NCI-H1930 (cell line): ENCODE data around the gene ALPK3.
A peak's percentile ranks its signal among the peaks of the same experiment; 100 is the strongest.

ENCODE experiments used
- DNase-seq, 2 experiments: peaks; one replicate each; lab custom pipeline; 2025; lab: John Stamatoyannopoulos, UW

The ALPK3 gene

GRCh38 chr15:84816694-84817465, at the start of gene ALPK3:
ALPK3 (plus strand) TSS chr15:84817356; CDS start chr15:84817453, 97 bp downstream.
- DNase-seq: peak; percentile 30 to 41

- DNase-seq: no peak
Measured at GRCh38 chr15:84772031-84772430, 45.1 kb upstream of the ALPK3 start.

- no peak for DNase-seq
Measured at GRCh38 chr15:84772467-84772866, 44.7 kb upstream of the ALPK3 start.

GRCh38 chr15:84773716-84774115, 43.4 kb upstream of the ALPK3 start:
- DNase-seq: no peak

GRCh38 chr15:84775867-84776449, 41.2 kb upstream of the ALPK3 start:
- DNase-seq: no peak

GRCh38 chr15:84778194-84778593, 39.0 kb upstream of the ALPK3 start:
- DNase-seq: no peak

- DNase-seq: no peak
Measured at GRCh38 chr15:84780492-84780891, 36.7 kb upstream of the ALPK3 start.

- no peak for DNase-seq
Measured at GRCh38 chr15:84781495-84781894, 35.7 kb upstream of the ALPK3 start.

- DNase-seq: no peak
Measured at GRCh38 chr15:84782346-84782745, 34.8 kb upstream of the ALPK3 start.

- no peak for DNase-seq
Measured at GRCh38 chr15:84783493-84784251, 33.5 kb upstream of the ALPK3 start.

- DNase-seq: no peak
Measured at GRCh38 chr15:84784262-84784661, 32.9 kb upstream of the ALPK3 start.

GRCh38 chr15:84785053-84785452, 32.1 kb upstream of the ALPK3 start:
- DNase-seq: no peak

GRCh38 chr15:84788500-84788899, 28.7 kb upstream of the ALPK3 start:
- no peak for DNase-seq

GRCh38 chr15:84789762-84790161, 27.4 kb upstream of the ALPK3 start:
- no peak for DNase-seq

- no peak for DNase-seq
Measured at GRCh38 chr15:84790676-84791075, 26.5 kb upstream of the ALPK3 start.

- no peak for DNase-seq
Measured at GRCh38 chr15:84791763-84792162, 25.4 kb upstream of the ALPK3 start.

- no peak for DNase-seq
Measured at GRCh38 chr15:84793431-84794161, 23.6 kb upstream of the ALPK3 start.

GRCh38 chr15:84794162-84794547, 23.0 kb upstream of the ALPK3 start:
- no peak for DNase-seq

- DNase-seq: no peak
Measured at GRCh38 chr15:84795186-84795585, 22.0 kb upstream of the ALPK3 start.

GRCh38 chr15:84797212-84797611, 19.9 kb upstream of the ALPK3 start:
- DNase-seq: no peak

- no peak for DNase-seq
Measured at GRCh38 chr15:84797801-84798200, 19.4 kb upstream of the ALPK3 start.

- DNase-seq: no peak
Measured at GRCh38 chr15:84798436-84798946, 18.7 kb upstream of the ALPK3 start.
